GM18861 (cell line): ENCODE results near the gene KHK.
"Not testable (repeated sequence)": the region's sequence is repeated elsewhere in the genome, so short reads cannot be mapped to it uniquely, and the experiment has no call there.

Experiments used
- ATAC-seq: cut with Tn5 transposase; IDR thresholded peaks from one replicate; pipeline ENCODE4 v1.9.1; 2021; ENCODE audit not compliant: unreplicated experiment

Gene KHK

GRCh38 chr2:27059141-27059820, 27.3 kb upstream of the KHK start:
- no peak for ATAC-seq

GRCh38 chr2:27060323-27060722, 26.2 kb upstream of the KHK start:
- no peak for ATAC-seq

GRCh38 chr2:27065128-27065527, 21.4 kb upstream of the KHK start:
- no peak for ATAC-seq

- ATAC-seq: no peak
Measured at GRCh38 chr2:27067385-27067784, 19.2 kb upstream of the KHK start.

- ATAC-seq: no peak
Measured at GRCh38 chr2:27069436-27069835, 17.1 kb upstream of the KHK start.

GRCh38 chr2:27069961-27070618, 16.5 kb upstream of the KHK start:
- no peak for ATAC-seq

- ATAC-seq: no peak
Measured at GRCh38 chr2:27070653-27071276, 15.8 kb upstream of the KHK start.

GRCh38 chr2:27071277-27071989, 15.1 kb upstream of the KHK start, which contains the start of gene OST4:
Gene OST4, minus strand, starts transcription at chr2:27071654.
- ATAC-seq: peak; percentile 72

- no peak for ATAC-seq
Measured at GRCh38 chr2:27071990-27072830, 14.4 kb upstream of the KHK start.

- ATAC-seq: no peak
Measured at GRCh38 chr2:27072920-27073319, 13.7 kb upstream of the KHK start.

GRCh38 chr2:27073782-27074181, 12.8 kb upstream of the KHK start:
- no peak for ATAC-seq

GRCh38 chr2:27074738-27075565, 11.6 kb upstream of the KHK start:
- ATAC-seq: no peak

- ATAC-seq: not testable (repeated sequence)
Measured at GRCh38 chr2:27075566-27075871, 11.1 kb upstream of the KHK start.

- ATAC-seq: no peak
Measured at GRCh38 chr2:27076323-27076722, 10.2 kb upstream of the KHK start.

- no peak for ATAC-seq
Measured at GRCh38 chr2:27077231-27077630, 9.3 kb upstream of the KHK start.

- no peak for ATAC-seq
Measured at GRCh38 chr2:27078267-27079194, 8.0 kb upstream of the KHK start, which contains the start of gene EMILIN1. Gene EMILIN1, plus strand, starts transcription at chr2:27078615. Its CDS starts 451 bp downstream, at chr2:27079066.

- ATAC-seq: no peak
Measured at GRCh38 chr2:27079233-27080139, 7.1 kb upstream of the KHK start.

GRCh38 chr2:27080140-27080469, 6.5 kb upstream of the KHK start:
- ATAC-seq: no peak
